H9 (cell line): ENCODE results near the gene GPR153. TPM values are rescaled to one million over a fixed set of nuclear protein-coding genes. Genes with fewer than 3 reads are reported as not detected.
A peak's percentile ranks its signal among the peaks of the same experiment; 100 is the strongest.

ENCODE experiments used
- DNase-seq: peaks from one replicate; pipeline ENCODE4 v3.0.0-alpha.2; 2017
- H2AFZ ChIP-seq: one replicate; pipeline ENCODE4 v1.6.1; 2013; ENCODE audit warnings: mild to moderate bottlenecking, low read length, control low read depth, moderate library complexity
- H2AK5ac ChIP-seq: 2 replicates; pipeline ENCODE4 v1.6.1; 2013; ENCODE audit warnings: low read length, control low read depth, mixed read lengths; ENCODE audit not compliant: insufficient read length
- H2BK120ac ChIP-seq: one replicate; pipeline ENCODE4 v1.6.1; 2013; ENCODE audit warnings: low read depth, mild to moderate bottlenecking, low read length, control low read depth, inconsistent platforms; ENCODE audit not compliant: poor library complexity, severe bottlenecking
- H2BK12ac ChIP-seq: 2 replicates; pipeline ENCODE4 v1.6.1; 2013; ENCODE audit warnings: low read length, control low read depth, mixed read lengths, low read depth; ENCODE audit not compliant: insufficient read length
- H2BK15ac ChIP-seq: 2 replicates; pipeline ENCODE4 v1.6.1; 2013; ENCODE audit warnings: low read depth, low read length, control low read depth
- H2BK20ac ChIP-seq: one replicate; pipeline ENCODE4 v1.6.1; 2013; ENCODE audit warnings: low read depth, mild to moderate bottlenecking, low read length, control low read depth, inconsistent platforms; ENCODE audit not compliant: poor library complexity, severe bottlenecking
- H2BK5ac ChIP-seq: 2 replicates; pipeline ENCODE4 v1.6.1; 2013; ENCODE audit warnings: low read length, control low read depth, mixed read lengths; ENCODE audit not compliant: insufficient read length
- H3K14ac ChIP-seq: 2 replicates; pipeline ENCODE4 v1.6.1; 2013; ENCODE audit warnings: low read length, control low read depth; ENCODE audit not compliant: insufficient read depth
- H3K18ac ChIP-seq: 2 replicates; pipeline ENCODE4 v1.6.1; 2013; ENCODE audit warnings: low read depth, mild to moderate bottlenecking, mixed read lengths, low read length, control low read depth; ENCODE audit not compliant: insufficient read length
- H3K23ac ChIP-seq: 2 replicates; pipeline ENCODE4 v1.6.1; 2013; ENCODE audit warnings: low read length, control low read depth, mixed read lengths, low read depth; ENCODE audit not compliant: insufficient read length
- H3K23me2 ChIP-seq: 2 replicates; pipeline ENCODE4 v1.6.1; 2013; ENCODE audit warnings: low read depth, mild to moderate bottlenecking, mixed read lengths, low read length, control low read depth; ENCODE audit not compliant: insufficient read length, poor library complexity, severe bottlenecking
- H3K27ac ChIP-seq: 2 replicates; pipeline ENCODE4 v1.5.1; 2013; ENCODE audit warnings: low read length, control low read depth, mixed read lengths, low read depth; ENCODE audit not compliant: insufficient read length
- H3K27me3 ChIP-seq: 2 replicates; pipeline ENCODE4 v1.6.1; 2013; ENCODE audit warnings: low read length, control low read depth, inconsistent platforms; ENCODE audit not compliant: insufficient read depth
- H3K4ac ChIP-seq: 2 replicates; pipeline ENCODE4 v1.6.1; 2013; ENCODE audit warnings: low read depth, mild to moderate bottlenecking, control low read depth, inconsistent platforms, low read length, moderate library complexity
- H3K4me1 ChIP-seq: 2 replicates; pipeline ENCODE4 v1.6.1; 2013; ENCODE audit warnings: low read length, control low read depth, inconsistent platforms; ENCODE audit not compliant: insufficient read depth
- H3K4me2 ChIP-seq: 2 replicates; pipeline ENCODE4 v1.6.1; 2013; ENCODE audit warnings: low read length, control low read depth, mixed read lengths; ENCODE audit not compliant: insufficient read length, insufficient read depth
- H3K56ac ChIP-seq: 2 replicates; pipeline ENCODE4 v1.6.1; 2013; ENCODE audit warnings: low read depth, mild to moderate bottlenecking, mixed read lengths, low read length, control low read depth; ENCODE audit not compliant: insufficient read length
- H3K79me1 ChIP-seq: 2 replicates; pipeline ENCODE4 v1.6.1; 2013; ENCODE audit warnings: low read depth, mild to moderate bottlenecking, moderate library complexity, low read length, control low read depth, inconsistent platforms; ENCODE audit not compliant: insufficient read depth, poor library complexity, severe bottlenecking
- H3K79me2 ChIP-seq: 2 replicates; pipeline ENCODE4 v1.6.1; 2013; ENCODE audit warnings: low read length, control low read depth, inconsistent platforms; ENCODE audit not compliant: insufficient read depth
- H3K9ac ChIP-seq: 2 replicates; pipeline ENCODE4 v1.6.1; 2013; ENCODE audit warnings: low read length, control low read depth, mixed read lengths; ENCODE audit not compliant: insufficient read length; ENCODE audit errors: extremely low read depth
- H3K9me3 ChIP-seq: one replicate; pipeline ENCODE4 v1.6.1; 2013; ENCODE audit warnings: low read depth, low read length, inconsistent platforms; ENCODE audit not compliant: control insufficient read depth
- H3T11ph ChIP-seq: one replicate; pipeline ENCODE4 v1.6.1; 2013; ENCODE audit warnings: mild to moderate bottlenecking, low read length, control low read depth, inconsistent platforms
- H4K20me1 ChIP-seq: one replicate; pipeline ENCODE4 v1.6.1; 2013; ENCODE audit not compliant: control insufficient read depth, insufficient read length, insufficient read depth
- H4K5ac ChIP-seq: 2 replicates; pipeline ENCODE4 v1.6.1; 2013; ENCODE audit warnings: low read depth, mild to moderate bottlenecking, mixed read lengths, low read length, control low read depth; ENCODE audit not compliant: insufficient read length
- H4K8ac ChIP-seq: replicated peaks from 2 replicates; pipeline ENCODE4 v1.6.1; 2013; ENCODE audit warnings: low read length, control low read depth, mixed read lengths, low read depth; ENCODE audit not compliant: insufficient read length
- H4K91ac ChIP-seq: 2 replicates; pipeline ENCODE4 v1.6.1; 2013; ENCODE audit warnings: low read depth, mild to moderate bottlenecking, moderate library complexity, mixed read lengths, low read length, control low read depth; ENCODE audit not compliant: insufficient read length
- H3K27ac Mint-ChIP-seq, 3 experiments: 2 replicates in 2 of 3; 3 replicates in 1 of 3; pipeline ENCODE4 v1.8.0; 2020 to 2021; ENCODE audit warnings: mixed read lengths in 3 of 3, mild to moderate bottlenecking in 1 of 3, moderate library complexity in 1 of 3
- H3K27me3 Mint-ChIP-seq: 2 replicates; pipeline ENCODE4 v1.8.0; 2021; ENCODE audit warnings: low read depth, mild to moderate bottlenecking, moderate library complexity, mixed read lengths
- H3K36me3 Mint-ChIP-seq, 3 experiments: 2 replicates in 2 of 3; 3 replicates in 1 of 3; pipeline ENCODE4 v1.8.0; 2020 to 2021; ENCODE audit warnings: low read depth in 3 of 3, mixed read lengths in 3 of 3; ENCODE audit not compliant: insufficient read depth in 1 of 3
- H3K4me1 Mint-ChIP-seq, 2 experiments: 2 replicates each; pipeline ENCODE4 v1.8.0; 2020; ENCODE audit warnings: mixed read lengths in 2 of 2
- H3K4me3 Mint-ChIP-seq, 2 experiments: 2 replicates in 1 of 2; 3 replicates in 1 of 2; pipeline ENCODE4 v1.8.0; 2020 to 2021; ENCODE audit warnings: mild to moderate bottlenecking in 2 of 2, mixed read lengths in 2 of 2, moderate library complexity in 1 of 2
- H3K9me3 Mint-ChIP-seq, 2 experiments: 2 replicates in 1 of 2; 3 replicates in 1 of 2; pipeline ENCODE4 v1.8.0; 2020; ENCODE audit warnings: mild to moderate bottlenecking in 2 of 2, mixed read lengths in 2 of 2, moderate library complexity in 1 of 2
- WGBS: extraction: QIAGEN DNeasy Blood & Tissue Kit; methylation state at CpG from one replicate; pipeline ENCODE4 v1.1.7; 2013; ENCODE audit warnings: missing lambda C conversion rate, low lambda C conversion rate, mixed read lengths; ENCODE audit not compliant: insufficient read length; ENCODE audit errors: extremely low coverage; 5-methylcytosine and 5-hydroxymethylcytosine counted together
- total RNA-seq: library from RNA; stranded (reverse); gene quantifications from 2 replicates; pipeline ENCODE4 v1.2.1, GENCODE V29; 2021
- TF ChIP-seq, protein P1 (sequence below): fragments of 200-600 bp; sonication (generic); conservative IDR thresholded peaks from 3 replicates; pipeline ENCODE4 v1.8.0; 2021; ENCODE audit warnings: antibody characterized with exemption, mild to moderate bottlenecking

The GPR153 gene
- total RNA-seq, 1 experiment from 2014 or later, result 8.9 TPM

DNA sequence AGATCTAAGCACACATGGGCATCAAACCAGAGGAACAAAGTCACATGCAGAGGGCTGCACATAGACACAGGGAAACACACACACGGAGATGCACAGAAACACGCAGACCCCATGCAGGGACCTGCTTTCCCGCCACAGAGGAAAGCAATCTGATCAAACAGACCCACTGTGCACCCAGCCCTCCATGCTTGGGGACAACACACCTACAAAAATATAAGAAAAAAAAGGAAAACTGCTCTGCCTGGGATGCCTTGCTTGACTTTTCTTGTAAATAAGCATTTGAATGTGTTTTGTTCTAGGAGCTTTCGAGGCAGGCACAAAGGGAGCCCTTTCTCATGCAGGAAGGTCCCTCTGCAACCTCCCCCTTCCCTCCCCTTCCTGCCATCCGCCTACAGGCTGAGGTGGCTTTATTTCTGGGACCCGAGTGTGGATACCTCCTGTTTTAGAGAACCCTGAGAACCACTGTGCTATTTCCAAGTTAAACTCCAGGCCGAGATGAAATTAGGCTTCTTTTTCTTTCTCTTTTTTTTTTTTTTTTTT is 21.6 kb downstream of the GPR153 start:
- Histone ChIP-seq H3K4me2 (peak overlapping the region; percentile 43), H3T11ph (no peak overlapping the region), H3K23me2 (peaks cover 27% of the 10 kb centered on the region), H2AK5ac (no peak overlapping the region), H2BK120ac (no peak overlapping the region), H3K79me1 (peaks cover 6% of the 10 kb centered on the region), H3K9me3 (no peaks in the 10 kb centered on the region), H2AFZ (no peak overlapping the region), H4K91ac (no peak overlapping the region), H2BK20ac (no peak overlapping the region), H3K4me1 (peaks cover 5% of the 10 kb centered on the region; the same call in 1 of the 2 replicates), H3K14ac (no peak overlapping the region), H4K8ac (no peak overlapping the region), H4K20me1 (no peaks in the 10 kb centered on the region), H3K27ac (peak overlapping the region; percentile 82), H2BK12ac (no peak overlapping the region), H3K9ac (peak overlapping the region; percentile 21), H3K27me3 (no peaks in the 10 kb centered on the region; the same call in 1 of the 2 replicates), H4K5ac (no peak overlapping the region), H2BK5ac (no peak overlapping the region), H3K79me2 (peaks cover 6% of the 10 kb centered on the region; the same call in 1 of the 2 replicates), H2BK15ac (no peak overlapping the region), H3K56ac (no peak overlapping the region), H3K18ac (peak overlapping the region; percentile 29), H3K4ac (no peak overlapping the region), H3K23ac (no peak overlapping the region)
- H3K4me1 Mint-ChIP-seq, result peaks cover 51 to 62% of the 10 kb centered on the region in 2 experiments
- peaks cover 0 to 2% (median 1%) of the 10 kb centered on the region in 3 experiments; a peak in 5 of 7 replicates for H3K36me3 Mint-ChIP-seq
- H3K27ac Mint-ChIP-seq, result peak overlapping the region; percentile 98 to 99 (median 99)
- peaks cover 9% of the 10 kb centered on the region for H3K27me3 Mint-ChIP-seq
- WGBS, result no CpG with 5 or more reads among the region's 7 CpGs
- no peaks in the 10 kb centered on the region; a peak in 2 of 5 replicates for H3K9me3 Mint-ChIP-seq
- DNase-seq, result peak; percentile 88
- peak overlapping the region; percentile 47 to 74 for H3K4me3 Mint-ChIP-seq
- TF ChIP-seq, protein P1, sequence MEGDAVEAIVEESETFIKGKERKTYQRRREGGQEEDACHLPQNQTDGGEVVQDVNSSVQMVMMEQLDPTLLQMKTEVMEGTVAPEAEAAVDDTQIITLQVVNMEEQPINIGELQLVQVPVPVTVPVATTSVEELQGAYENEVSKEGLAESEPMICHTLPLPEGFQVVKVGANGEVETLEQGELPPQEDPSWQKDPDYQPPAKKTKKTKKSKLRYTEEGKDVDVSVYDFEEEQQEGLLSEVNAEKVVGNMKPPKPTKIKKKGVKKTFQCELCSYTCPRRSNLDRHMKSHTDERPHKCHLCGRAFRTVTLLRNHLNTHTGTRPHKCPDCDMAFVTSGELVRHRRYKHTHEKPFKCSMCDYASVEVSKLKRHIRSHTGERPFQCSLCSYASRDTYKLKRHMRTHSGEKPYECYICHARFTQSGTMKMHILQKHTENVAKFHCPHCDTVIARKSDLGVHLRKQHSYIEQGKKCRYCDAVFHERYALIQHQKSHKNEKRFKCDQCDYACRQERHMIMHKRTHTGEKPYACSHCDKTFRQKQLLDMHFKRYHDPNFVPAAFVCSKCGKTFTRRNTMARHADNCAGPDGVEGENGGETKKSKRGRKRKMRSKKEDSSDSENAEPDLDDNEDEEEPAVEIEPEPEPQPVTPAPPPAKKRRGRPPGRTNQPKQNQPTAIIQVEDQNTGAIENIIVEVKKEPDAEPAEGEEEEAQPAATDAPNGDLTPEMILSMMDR, result no peak
